ENCODE results near the gene AMY2B. TPM values are rescaled to one million over a fixed set of nuclear protein-coding genes. Genes with fewer than 3 reads are reported as not detected.
A peak's percentile ranks its signal among the peaks of the same experiment; 100 is the strongest.

Gene AMY2B
- total RNA-seq, 1 experiment from 2014 or later = 0.11 TPM

- intact Hi-C loops (cut with micrococcal nuclease; ENCODE audit: unreplicated experiment) = no loop called here
- Histone ChIP-seq H3K27ac (peak within 1 kb of the TSS; percentile 94), H3F3A (ENCODE audit: insufficient read depth, low read depth) (peaks cover 14% of the 10 kb centered on the region), H3K4me3 (peak within 1 kb of the TSS; percentile 91), H3K27me3 (ENCODE audit: insufficient read depth, low read depth) (no peaks in the 10 kb centered on the region), H3K36me3 (ENCODE audit: low read depth) (peaks cover 23% of the 10 kb centered on the region), H3K9me2 (ENCODE audit: insufficient read depth) (no peaks in the 10 kb centered on the region), H4K20me1 (ENCODE audit: insufficient read depth) (no peaks in the 10 kb centered on the region), H3K4me2 (peak within 1 kb of the TSS; percentile 92), H3K9me3 (ENCODE audit: insufficient read depth, low read depth) (no peaks in the 10 kb centered on the region), H2AFZ (peak within 1 kb of the TSS; percentile 98), H3K79me2 (ENCODE audit: low read depth) (peaks cover 43% of the 10 kb centered on the region), H3K4me1 (replicated peaks; ENCODE audit: insufficient read depth) (peaks cover 26% of the 10 kb centered on the region)
- DNase-seq = peak; percentile 79 to 89
- ChIA-PET POLR2A (ENCODE audit: unreplicated experiment) (interaction anchor here (0.6 kb wide), 1 partner anchor 735 kb away, joined by 3 read pairs; no protein-coding TSS in a partner anchor), CTCF (no interaction called here)
- TF ChIP-seq CTCF (conservative IDR thresholded peaks at IDR 0.05) (peak; percentile 13; the same call in 1 of the 2 replicates), EZH2 (IDR thresholded peaks at IDR 0.05; ENCODE audit: low read depth) (no peak)
- BruUV-seq (replicated peaks) = TSS peak; percentile 83
Measured at GRCh38 chr1:103525607-103526507, 45.5 kb upstream of the AMY2B start, which contains the start of gene RNPC3. RNPC3 (plus strand) TSS chr1:103525699; CDS start chr1:103526071, 372 bp downstream.

GRCh38 chr1:103527331-103527730 lies 44.1 kb upstream of the AMY2B start:
- Histone ChIP-seq H3F3A (ENCODE audit: insufficient read depth, low read depth) (peaks cover 14% of the 10 kb centered on the region), H3K4me1 (replicated peaks; ENCODE audit: insufficient read depth) (peaks cover 26% of the 10 kb centered on the region), H4K20me1 (ENCODE audit: insufficient read depth) (peaks cover 8% of the 10 kb centered on the region), H3K79me2 (ENCODE audit: low read depth) (peaks cover 57% of the 10 kb centered on the region), H3K4me2 (peak overlapping the region; percentile 92), H3K36me3 (ENCODE audit: low read depth) (peaks cover 24% of the 10 kb centered on the region), H2AFZ (no peak overlapping the region), H3K9me3 (ENCODE audit: insufficient read depth, low read depth) (no peaks in the 10 kb centered on the region), H3K9me2 (ENCODE audit: insufficient read depth) (no peaks in the 10 kb centered on the region), H3K4me3 (peak overlapping the region; percentile 91), H3K27ac (no peak overlapping the region), H3K27me3 (ENCODE audit: insufficient read depth, low read depth) (no peaks in the 10 kb centered on the region)
- no TSS peak for BruUV-seq (replicated peaks)
- TF ChIP-seq CTCF (conservative IDR thresholded peaks at IDR 0.05) (no peak), EZH2 (IDR thresholded peaks at IDR 0.05; ENCODE audit: low read depth) (no peak)
- ChIA-PET CTCF (no interaction called here), POLR2A (ENCODE audit: unreplicated experiment) (no interaction called here)
- no peak for DNase-seq
- intact Hi-C loops (cut with micrococcal nuclease; ENCODE audit: unreplicated experiment) = no loop called here

GRCh38 chr1:103529746-103530145 lies 41.6 kb upstream of the AMY2B start:
- no peaks in the 10 kb centered on the region for H3K9me3 ChIP-seq (ENCODE audit: insufficient read depth, low read depth)
- H3K4me3 ChIP-seq = no peak overlapping the region
- no peak overlapping the region for H3K4me2 ChIP-seq
- peaks cover 42% of the 10 kb centered on the region for H3K36me3 ChIP-seq (ENCODE audit: low read depth)
- no TSS peak for BruUV-seq (replicated peaks)
- H3K27ac ChIP-seq = no peak overlapping the region
- ChIA-PET POLR2A (ENCODE audit: unreplicated experiment) (no interaction called here), CTCF (no interaction called here)
- intact Hi-C loops (cut with micrococcal nuclease; ENCODE audit: unreplicated experiment) = no loop called here
- DNase-seq = no peak
- no peaks in the 10 kb centered on the region for H3K27me3 ChIP-seq (ENCODE audit: insufficient read depth, low read depth)
- TF ChIP-seq EZH2 (IDR thresholded peaks at IDR 0.05; ENCODE audit: low read depth) (no peak), CTCF (conservative IDR thresholded peaks at IDR 0.05) (no peak)
- H3K4me1 ChIP-seq (replicated peaks; ENCODE audit: insufficient read depth) = peaks cover 18% of the 10 kb centered on the region
- H4K20me1 ChIP-seq (ENCODE audit: insufficient read depth) = peaks cover 15% of the 10 kb centered on the region
- no peaks in the 10 kb centered on the region for H3K9me2 ChIP-seq (ENCODE audit: insufficient read depth)
- peaks cover 67% of the 10 kb centered on the region for H3K79me2 ChIP-seq (ENCODE audit: low read depth)
- H3F3A ChIP-seq (ENCODE audit: insufficient read depth, low read depth) = peaks cover 10% of the 10 kb centered on the region
- H2AFZ ChIP-seq = no peak overlapping the region

All from PC-9 (cell line).